HG03575 (cell line): ENCODE results near the gene EEF1AKMT2.
A peak's percentile ranks its signal among the peaks of the same experiment; 100 is the strongest.
"Not testable (repeated sequence)": the region's sequence is repeated elsewhere in the genome, so short reads cannot be mapped to it uniquely, and the experiment has no call there.

Experiments used
- ATAC-seq: cut with Tn5 transposase; IDR thresholded peaks from one replicate; pipeline ENCODE4 v1.9.1; 2021; ENCODE audit not compliant: unreplicated experiment, insufficient number of reproducible peaks, low FRiP score; ENCODE audit errors: extremely low read depth

Gene EEF1AKMT2

GRCh38 chr10:124791547-124792348 lies at the start of gene EEF1AKMT2:
Gene EEF1AKMT2, minus strand, starts transcription at chr10:124791887. Its CDS starts 54 bp downstream, at chr10:124791833.
- peak; percentile 36 for ATAC-seq

DNA sequence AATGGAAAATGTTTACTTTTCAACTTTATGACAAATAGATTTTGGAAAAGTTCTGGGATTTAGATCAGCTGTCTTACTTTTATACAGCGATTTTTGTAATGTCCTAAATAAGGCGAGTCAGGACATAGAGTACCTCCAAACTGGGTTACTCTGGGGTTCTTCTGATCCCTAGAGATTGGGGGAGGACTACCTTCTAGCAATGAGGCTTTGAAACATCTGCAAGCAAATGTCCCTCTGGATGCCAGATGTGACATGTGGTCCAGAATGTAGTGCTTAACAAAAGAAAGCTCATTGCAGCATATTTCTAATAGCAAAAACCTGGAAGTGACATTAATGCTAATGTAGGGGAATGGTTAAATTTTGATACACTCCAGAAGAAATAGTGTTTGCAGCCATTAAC lies 46.0 kb upstream of the EEF1AKMT2 start:
- ATAC-seq, result no peak

- ATAC-seq, result no peak
Measured at GRCh38 chr10:124831116-124831515, 39.4 kb upstream of the EEF1AKMT2 start.

DNA sequence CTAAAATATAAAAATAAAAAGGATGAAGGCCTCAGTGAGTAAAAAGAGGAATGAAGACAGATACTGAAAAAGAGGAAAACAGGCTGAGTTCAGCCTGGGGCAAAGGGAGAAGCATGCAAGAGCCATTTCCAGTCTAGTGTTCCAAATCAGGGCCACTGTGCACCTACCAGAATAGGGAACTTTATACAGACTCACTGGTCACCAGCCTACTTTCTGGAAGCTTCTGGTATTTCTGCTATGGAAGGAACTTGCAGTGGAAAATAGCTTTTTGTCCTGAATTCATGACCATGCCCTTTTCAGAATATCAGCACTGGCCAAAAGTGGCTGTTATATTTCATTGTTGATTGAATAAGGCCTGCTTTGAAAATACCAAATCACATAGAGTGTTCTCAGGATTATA lies 38.8 kb upstream of the EEF1AKMT2 start:
- no peak for ATAC-seq

DNA sequence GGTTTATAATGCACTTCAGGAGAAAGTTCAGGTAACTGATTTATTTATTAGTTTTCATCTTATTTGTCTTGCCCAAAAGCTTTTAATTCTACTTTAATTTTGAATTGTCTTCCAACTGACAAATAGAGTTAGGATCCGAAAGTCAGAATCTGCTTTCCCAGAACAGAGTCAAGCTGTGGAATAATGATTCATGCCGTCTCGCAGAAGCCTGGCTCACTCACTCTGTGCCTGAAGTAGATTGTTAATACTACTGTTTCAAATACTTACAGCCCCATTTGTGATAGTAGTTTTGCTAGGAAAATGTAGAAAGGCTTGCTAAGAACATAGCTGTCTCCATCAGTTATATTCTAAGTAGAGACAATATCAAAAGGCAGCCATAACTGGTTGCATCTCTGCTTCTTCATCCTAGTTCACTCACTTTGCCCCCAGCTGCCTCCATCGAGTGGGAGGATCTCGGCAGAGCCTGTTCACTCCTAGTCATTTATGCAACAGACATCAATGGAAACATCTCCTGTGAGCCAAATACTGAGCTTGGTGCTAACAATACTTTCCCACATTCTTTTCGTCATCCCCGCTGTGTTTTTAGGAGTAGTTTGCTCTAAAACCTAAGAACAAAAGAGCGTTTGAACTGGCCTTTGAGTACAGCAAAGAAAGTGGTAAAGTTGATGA lies 37.9 kb upstream of the EEF1AKMT2 start:
- ATAC-seq, result no peak

GRCh38 chr10:124827474-124827873 lies 35.8 kb upstream of the EEF1AKMT2 start:
- no peak for ATAC-seq

DNA sequence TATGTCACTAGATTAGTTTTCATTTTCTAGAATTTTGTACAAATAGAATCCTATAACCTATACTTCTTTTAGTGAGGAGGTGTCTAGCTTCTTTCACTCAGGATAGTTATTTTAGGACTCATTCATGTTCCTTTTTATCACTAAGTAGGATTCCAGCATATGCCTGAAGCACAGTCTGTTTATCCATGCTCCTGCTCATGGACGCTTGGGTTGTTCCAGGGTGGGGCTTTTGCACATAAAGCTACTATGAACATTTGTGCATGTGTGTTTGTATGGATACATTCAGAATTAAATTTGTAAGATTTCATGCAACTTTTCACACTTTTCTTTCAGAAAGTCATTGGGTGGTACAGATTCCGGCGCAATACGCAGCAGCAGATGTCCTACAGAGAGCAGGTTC lies 34.6 kb upstream of the EEF1AKMT2 start:
- no peak for ATAC-seq

GRCh38 chr10:124825702-124826101 lies 34.0 kb upstream of the EEF1AKMT2 start:
- no peak for ATAC-seq

- not testable (repeated sequence) for ATAC-seq
Measured at GRCh38 chr10:124824932-124825331, 33.2 kb upstream of the EEF1AKMT2 start.

- ATAC-seq, result no peak
Measured at GRCh38 chr10:124824507-124824906, 32.8 kb upstream of the EEF1AKMT2 start.

GRCh38 chr10:124821520-124821919 lies 29.8 kb upstream of the EEF1AKMT2 start:
- ATAC-seq, result no peak

DNA sequence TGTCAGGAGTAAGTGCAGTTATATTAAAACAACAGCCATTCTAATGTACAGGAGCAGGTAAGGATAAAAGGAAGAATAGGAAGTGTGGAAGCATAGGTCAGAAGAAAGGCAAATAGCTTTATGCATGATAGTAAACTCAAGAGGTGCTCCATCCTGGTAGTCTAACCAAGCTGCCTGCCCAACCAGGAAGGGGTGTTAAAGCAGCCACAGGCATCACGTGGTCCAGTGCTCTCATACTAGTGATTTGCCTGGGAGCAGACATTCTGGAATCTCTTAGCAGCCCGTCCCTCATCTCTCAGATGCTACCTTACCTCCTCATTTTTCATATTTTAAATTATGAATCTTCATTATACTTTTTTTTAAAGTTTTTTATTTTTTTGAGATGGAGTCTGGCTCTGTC lies 28.4 kb upstream of the EEF1AKMT2 start:
- ATAC-seq, result no peak

- peak; percentile 22 for ATAC-seq
Measured at GRCh38 chr10:124802313-124802675, 10.6 kb upstream of the EEF1AKMT2 start.

GRCh38 chr10:124799211-124799610 lies 7.5 kb upstream of the EEF1AKMT2 start:
- ATAC-seq, result no peak

GRCh38 chr10:124798781-124799180 lies 7.1 kb upstream of the EEF1AKMT2 start:
- no peak for ATAC-seq

DNA sequence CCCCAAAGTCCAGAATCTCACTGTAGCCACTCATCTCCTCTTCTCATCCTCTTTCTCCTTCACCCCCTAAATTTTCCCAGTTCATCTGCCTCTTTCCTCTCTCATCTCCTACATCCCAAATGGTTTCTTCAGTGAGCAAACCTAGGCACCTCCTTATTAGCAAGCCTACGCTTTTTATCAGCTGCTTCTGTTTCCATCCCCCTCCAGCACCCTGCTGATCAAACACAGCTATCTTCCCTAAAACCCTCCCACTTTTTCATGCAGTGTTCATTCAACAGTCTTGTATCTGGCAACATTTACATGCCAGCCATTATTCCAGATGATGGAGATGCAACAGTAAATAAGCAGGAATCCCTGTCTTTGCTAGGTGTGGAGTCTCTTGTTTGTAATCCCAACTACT lies 6.7 kb upstream of the EEF1AKMT2 start:
- ATAC-seq, result no peak

DNA sequence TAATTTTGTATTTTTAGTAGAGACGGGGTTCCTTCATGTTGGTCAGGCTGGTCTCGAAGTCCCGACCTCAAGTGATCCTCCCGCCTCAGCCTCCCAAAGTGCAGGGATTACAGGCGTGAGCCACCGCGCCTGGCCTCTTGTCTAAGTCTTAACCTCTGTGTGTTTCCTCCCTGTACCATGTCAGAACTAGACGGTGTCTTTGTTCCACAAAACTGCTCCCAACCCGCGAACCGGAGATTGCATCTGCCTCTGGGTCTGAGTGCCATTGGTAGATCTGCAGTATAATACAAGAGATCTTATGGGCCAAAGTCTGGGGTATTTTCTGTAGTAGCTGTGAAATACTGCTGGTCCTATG lies 1.3 kb upstream of the EEF1AKMT2 start:
- ATAC-seq, result no peak

- not testable (repeated sequence) for ATAC-seq
Measured at GRCh38 chr10:124782900-124783299, 8.8 kb downstream of the EEF1AKMT2 start.

- ATAC-seq, result no peak
Measured at GRCh38 chr10:124768791-124769190, 22.9 kb downstream of the EEF1AKMT2 start.

- no peak for ATAC-seq
Measured at GRCh38 chr10:124765256-124765655, 26.4 kb downstream of the EEF1AKMT2 start.

DNA sequence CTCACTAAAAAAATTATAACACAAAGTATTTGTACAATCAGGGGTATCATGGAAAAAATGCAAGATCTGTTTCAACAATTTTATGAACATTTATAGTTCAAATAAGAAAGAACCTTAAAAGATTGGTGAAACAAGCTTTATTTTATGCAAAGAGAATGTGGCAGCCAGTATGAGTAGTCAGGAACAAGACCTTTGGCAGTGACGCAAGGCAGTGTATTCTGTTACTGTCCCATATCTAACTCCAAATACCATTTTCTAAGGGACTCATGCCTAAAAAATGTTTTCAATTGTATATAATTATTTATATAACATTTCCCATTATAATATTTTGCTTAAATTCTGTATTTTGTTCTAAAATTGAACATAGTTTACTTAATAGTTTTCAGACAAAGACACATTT lies 28.4 kb downstream of the EEF1AKMT2 start:
- no peak for ATAC-seq
